Vagina (tissue), 2 donors: ENCODE measurements around the gene SORCS1. TPM values are rescaled to one million over a fixed set of nuclear protein-coding genes. Genes with fewer than 3 reads are reported as not detected.

Experiments used
- DNase-seq, 2 donors: peaks; one replicate each; pipeline ENCODE4 v3.0.0-alpha.2; 2017; ENCODE audit errors: extremely low spot score in 2 of 2
- H3K27ac ChIP-seq: fragments of 200-600 bp; sonication (generic); one replicate; pipeline ENCODE4 v1.5.1; 2019
- H3K27me3 ChIP-seq: fragments of 200-600 bp; sonication (generic); one replicate; pipeline ENCODE4 v1.5.1; 2019
- H3K36me3 ChIP-seq, 2 donors: fragments of 200-600 bp; sonication (generic); one replicate each; pipeline ENCODE4 v1.5.1; 2017 to 2019
- H3K4me1 ChIP-seq: fragments of 200-600 bp; sonication (generic); one replicate; pipeline ENCODE4 v1.5.1; 2019
- H3K4me3 ChIP-seq, 2 donors: fragments of 200-600 bp; sonication (generic); 1 replicate in 1 of 2; 2 replicates in 1 of 2; pipeline ENCODE4 v1.5.1; 2016 to 2019
- H3K9me3 ChIP-seq: fragments of 200-600 bp; sonication (generic); one replicate; pipeline ENCODE4 v1.5.1; 2019
- CTCF ChIP-seq, 3 experiments: fragments of 450-650 bp in 2 of 3; fragments of 200-600 bp in 1 of 3; sonication (generic) in 1 of 3; IDR thresholded peaks; one replicate each; pipeline ENCODE4 v1.5.1; 2017 to 2019; ENCODE audit warnings: antibody characterized with exemption in 3 of 3, mild to moderate bottlenecking in 2 of 3, moderate library complexity in 2 of 3
- POLR2A ChIP-seq, 2 donors: fragments of 450-650 bp; IDR thresholded peaks; one replicate each; pipeline ENCODE4 v1.6.1; 2017; ENCODE audit warnings: antibody characterized with exemption in 2 of 2, mild to moderate bottlenecking in 2 of 2, moderate library complexity in 2 of 2
- POLR2AphosphoS5 ChIP-seq, 2 donors: sonication (generic); formaldehyde crosslinking; IDR thresholded peaks; one replicate each; pipeline ENCODE4 v1.9.0; 2017; ENCODE audit warnings: antibody characterized with exemption in 2 of 2, mild to moderate bottlenecking in 2 of 2, low read depth in 1 of 2; ENCODE audit not compliant: insufficient read depth in 1 of 2
- intact Hi-C: fragments of 100-400 bp; cut with DNase I; formaldehyde crosslinking; loops from one replicate; pipeline ENCODE4 v1.15.1; 2023
- total RNA-seq: library from RNA; depleted of rRNA; stranded (reverse); fragments of >200 nt; gene quantifications from one replicate; pipeline ENCODE4 v1.2.3, GENCODE V29; 2016

SORCS1 gene
- total RNA-seq, 1 donor from 2014 or later: 5.9 TPM

DNA sequence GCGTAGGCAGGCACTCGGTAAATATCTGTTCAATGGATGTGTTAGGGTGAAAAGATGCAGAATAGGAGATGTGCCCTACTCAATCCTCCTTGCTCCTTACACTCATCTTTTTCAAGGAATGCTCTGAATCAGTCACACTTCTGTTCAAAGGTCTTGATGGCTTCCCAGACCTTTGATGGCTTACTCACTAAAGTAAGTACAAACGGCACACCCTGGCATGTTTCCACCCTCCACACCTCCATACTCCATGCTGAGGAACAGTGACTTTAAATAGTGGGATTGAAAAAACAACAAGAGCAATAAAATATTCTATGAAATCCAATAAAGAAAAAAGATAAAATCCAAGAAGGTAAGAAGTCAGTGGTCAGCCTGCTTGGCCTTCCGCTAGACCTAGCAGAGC is 569.2 kb downstream of the SORCS1 start:
- intact Hi-C loops: no loop called here
- H3K36me3 ChIP-seq: no peaks in the 10 kb centered on the region
- H3K27ac ChIP-seq: no peak overlapping the region
- DNase-seq: no peak
- no peaks in the 10 kb centered on the region for H3K9me3 ChIP-seq
- no peaks in the 10 kb centered on the region for H3K4me1 ChIP-seq
- no peak overlapping the region for H3K4me3 ChIP-seq
- H3K27me3 ChIP-seq: no peaks in the 10 kb centered on the region
- TF ChIP-seq POLR2AphosphoS5 (IDR thresholded peaks at IDR 0.05; ENCODE audit: insufficient read depth in 1 of 2, low read depth in 1 of 2) (no peak), POLR2A (IDR thresholded peaks at IDR 0.05) (no peak), CTCF (IDR thresholded peaks at IDR 0.05) (no peak)

DNA sequence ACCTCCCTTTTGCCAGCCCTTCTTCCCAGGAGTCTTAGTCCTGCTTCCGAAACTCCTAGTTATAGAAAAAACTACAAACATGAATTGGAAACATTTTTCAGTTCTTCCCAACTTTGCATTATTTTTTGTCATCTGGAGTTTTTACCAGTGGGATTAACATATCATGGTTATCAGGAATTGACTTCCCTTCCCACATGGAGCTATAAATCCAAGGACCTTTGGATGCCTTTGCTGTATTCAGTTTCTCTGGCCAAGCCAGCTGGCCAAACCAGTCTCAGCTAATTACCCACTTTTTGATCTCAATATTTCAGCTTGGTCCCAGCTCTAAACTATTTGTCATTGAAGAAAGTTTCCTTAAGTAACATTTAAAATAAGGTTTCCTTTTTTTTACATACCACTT is 570.6 kb downstream of the SORCS1 start:
- Histone ChIP-seq H3K4me3 (no peak overlapping the region), H3K27ac (no peak overlapping the region), H3K4me1 (no peaks in the 10 kb centered on the region), H3K27me3 (no peaks in the 10 kb centered on the region), H3K36me3 (no peaks in the 10 kb centered on the region), H3K9me3 (no peaks in the 10 kb centered on the region)
- TF ChIP-seq POLR2A (IDR thresholded peaks at IDR 0.05) (no peak), POLR2AphosphoS5 (IDR thresholded peaks at IDR 0.05; ENCODE audit: insufficient read depth in 1 of 2, low read depth in 1 of 2) (no peak), CTCF (IDR thresholded peaks at IDR 0.05) (no peak)
- intact Hi-C loops: no loop called here
- DNase-seq: no peak

DNA sequence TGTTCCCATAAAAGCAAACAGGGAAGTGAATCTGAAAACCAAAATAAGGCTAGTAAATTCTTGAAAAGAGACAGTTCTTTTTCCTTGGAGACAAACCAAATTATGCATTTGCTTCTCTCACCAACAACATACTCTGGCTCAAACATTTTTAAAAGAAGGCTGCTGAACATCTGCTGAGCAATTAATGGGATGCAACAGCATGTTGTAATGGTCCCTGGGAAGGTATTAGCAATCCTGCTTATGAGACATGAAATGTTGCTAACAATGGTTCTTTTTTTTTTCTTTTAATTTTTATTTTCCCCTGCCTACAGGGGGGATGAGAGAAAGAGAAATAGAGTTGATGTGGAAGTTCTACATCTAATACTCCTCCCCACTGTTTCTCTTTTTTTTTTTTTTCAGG is 572.1 kb downstream of the SORCS1 start:
- Histone ChIP-seq H3K27ac (no peak overlapping the region), H3K27me3 (no peaks in the 10 kb centered on the region), H3K4me3 (no peak overlapping the region), H3K4me1 (no peaks in the 10 kb centered on the region), H3K36me3 (no peaks in the 10 kb centered on the region), H3K9me3 (no peaks in the 10 kb centered on the region)
- TF ChIP-seq POLR2AphosphoS5 (IDR thresholded peaks at IDR 0.05; ENCODE audit: insufficient read depth in 1 of 2, low read depth in 1 of 2) (no peak), CTCF (IDR thresholded peaks at IDR 0.05) (no peak), POLR2A (IDR thresholded peaks at IDR 0.05) (no peak)
- no peak for DNase-seq
- intact Hi-C loops: no loop called here

DNA sequence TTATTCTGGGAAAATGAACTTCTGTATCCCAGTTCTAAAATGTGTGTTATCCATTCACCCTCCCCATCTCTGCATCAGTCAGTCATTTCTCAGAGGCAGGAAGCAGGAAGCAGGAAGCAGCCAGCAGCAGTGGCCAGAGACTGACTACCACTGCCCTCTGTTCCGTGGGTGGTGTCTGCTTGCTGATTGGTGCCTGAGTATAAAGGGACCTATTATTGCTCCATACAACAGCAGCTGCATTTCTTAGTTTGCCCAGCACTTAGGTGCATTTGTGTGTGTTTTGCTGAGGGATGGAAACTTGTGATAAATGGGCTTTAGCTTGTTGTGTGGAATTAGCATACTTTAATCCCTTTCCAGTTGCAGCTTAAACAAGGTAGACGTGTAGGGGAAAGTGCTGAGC is 582.2 kb downstream of the SORCS1 start:
- DNase-seq: no peak
- Histone ChIP-seq H3K9me3 (no peaks in the 10 kb centered on the region), H3K4me1 (no peaks in the 10 kb centered on the region), H3K36me3 (no peaks in the 10 kb centered on the region), H3K4me3 (no peak overlapping the region), H3K27me3 (no peaks in the 10 kb centered on the region), H3K27ac (no peak overlapping the region)
- TF ChIP-seq CTCF (IDR thresholded peaks at IDR 0.05) (no peak), POLR2AphosphoS5 (IDR thresholded peaks at IDR 0.05; ENCODE audit: insufficient read depth in 1 of 2, low read depth in 1 of 2) (no peak), POLR2A (IDR thresholded peaks at IDR 0.05) (no peak)
- intact Hi-C loops: no loop called here

- H3K27ac ChIP-seq: no peak overlapping the region
These were observed 586.8 kb downstream of the SORCS1 start for GRCh38 chr10:106577756-106578155.

More at GRCh38 chr10:106577756-106578155, 586.8 kb downstream of the SORCS1 start:
- Histone ChIP-seq H3K4me3 (no peak overlapping the region), H3K4me1 (no peaks in the 10 kb centered on the region), H3K36me3 (no peaks in the 10 kb centered on the region), H3K27me3 (no peaks in the 10 kb centered on the region), H3K9me3 (no peaks in the 10 kb centered on the region)
- intact Hi-C loops: loop anchor here (10.0 kb wide), 1 partner anchor 733 kb away; no protein-coding TSS in a partner anchor
- no peak for DNase-seq
- TF ChIP-seq CTCF (IDR thresholded peaks at IDR 0.05) (no peak), POLR2A (IDR thresholded peaks at IDR 0.05) (no peak), POLR2AphosphoS5 (IDR thresholded peaks at IDR 0.05; ENCODE audit: insufficient read depth in 1 of 2, low read depth in 1 of 2) (no peak)
